HT1080 (cell line): Measurements from ENCODE around the gene NAB2. TPM values are rescaled to one million over a fixed set of nuclear protein-coding genes. Genes with fewer than 3 reads are reported as not detected.

Source experiments
- DNase-seq: peaks from one replicate; pipeline ENCODE4 v3.0.0-alpha.2; 2015; ENCODE audit warnings: low read depth
- total RNA-seq: library from RNA; depleted of rRNA; stranded (reverse); fragments of >200 nt; shearing (Covaris generic); gene quantifications from 2 replicates; pipeline ENCODE4 v1.2.3, GENCODE V29; 2014; rRNA removed

NAB2 gene
- total RNA-seq, 1 experiment from 2014 or later: 27.4 TPM

DNA sequence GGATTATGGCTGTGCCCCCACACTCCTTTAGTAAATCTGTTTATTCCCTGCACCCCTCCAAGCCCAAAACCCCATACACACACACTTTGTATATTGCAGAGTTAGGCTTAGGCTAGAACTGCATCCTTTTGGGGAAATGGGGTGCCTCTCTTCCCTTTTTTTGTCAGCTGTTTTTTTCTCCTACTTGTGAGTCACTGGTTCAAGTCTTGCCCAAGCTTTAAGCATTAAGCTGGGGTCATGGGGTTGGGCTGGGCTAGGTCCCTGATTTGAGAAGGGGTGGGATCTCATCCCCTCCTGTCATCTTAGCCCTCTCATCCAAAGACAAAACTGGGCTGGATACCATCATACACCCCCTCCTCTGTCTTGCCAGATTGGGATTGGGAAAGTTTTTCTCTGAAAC lies 41.0 kb downstream of the NAB2 start:
- no peak for DNase-seq

DNA sequence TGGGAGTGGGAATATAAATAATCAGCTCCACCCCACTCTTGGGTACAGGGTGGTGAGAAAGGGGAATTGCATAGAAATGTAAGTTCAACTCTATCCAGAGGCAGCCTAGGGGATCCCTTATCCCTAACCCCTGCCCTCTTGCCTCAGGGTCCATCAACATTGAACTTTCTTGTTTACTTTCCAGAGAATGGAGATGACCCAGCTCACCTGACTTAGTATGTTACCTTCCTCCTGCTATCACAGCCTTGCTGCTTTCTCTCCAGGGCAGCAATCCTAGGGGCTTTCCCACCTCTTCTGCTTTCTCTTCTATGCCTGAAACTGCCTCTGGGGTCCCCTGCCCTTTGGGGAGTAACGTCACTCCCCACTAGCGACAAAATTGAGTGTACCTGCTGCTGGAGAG lies 42.0 kb downstream of the NAB2 start:
- no peak for DNase-seq

DNA sequence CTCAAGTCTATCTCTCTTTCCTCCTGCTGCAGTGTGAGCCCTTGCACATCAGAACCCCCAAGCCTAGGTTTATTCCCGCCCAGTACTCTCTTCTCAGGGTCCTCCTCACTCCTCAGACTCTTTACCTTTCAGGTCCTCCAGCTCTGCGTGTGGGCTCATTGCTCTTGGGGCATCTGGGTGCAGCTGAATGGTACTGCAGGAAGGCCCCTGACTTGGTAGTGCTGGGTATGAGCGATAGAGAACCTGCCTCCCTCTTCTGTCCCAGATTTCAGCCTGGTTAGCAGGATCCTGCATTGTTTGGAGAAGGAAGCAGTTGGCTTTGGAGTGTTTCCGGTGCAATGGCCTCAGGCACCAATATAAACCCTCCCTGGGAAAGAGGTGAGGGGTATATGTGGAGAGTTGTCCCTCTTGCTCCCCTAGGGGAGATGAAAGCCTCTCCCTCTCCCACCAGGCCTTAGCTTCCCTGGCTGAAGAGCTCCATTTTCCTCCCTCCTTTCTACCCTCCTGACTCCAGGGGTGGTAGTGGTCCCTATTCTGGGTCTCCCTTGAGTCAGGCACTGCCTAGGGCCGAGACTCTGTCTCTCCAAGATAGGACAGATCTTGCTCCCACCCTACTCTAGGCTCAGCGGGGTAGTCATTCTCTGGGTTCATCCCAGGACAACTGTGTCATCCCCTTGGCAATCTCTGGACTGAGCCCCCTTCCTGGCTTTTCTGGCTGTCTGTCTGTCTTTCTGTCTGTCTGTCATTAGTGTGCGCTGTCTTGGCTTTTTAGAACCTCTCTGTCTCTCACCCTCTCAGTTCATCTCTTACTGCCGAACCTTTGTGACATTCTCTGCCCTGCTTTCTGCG lies 43.2 kb downstream of the NAB2 start:
- no peak for DNase-seq

DNA sequence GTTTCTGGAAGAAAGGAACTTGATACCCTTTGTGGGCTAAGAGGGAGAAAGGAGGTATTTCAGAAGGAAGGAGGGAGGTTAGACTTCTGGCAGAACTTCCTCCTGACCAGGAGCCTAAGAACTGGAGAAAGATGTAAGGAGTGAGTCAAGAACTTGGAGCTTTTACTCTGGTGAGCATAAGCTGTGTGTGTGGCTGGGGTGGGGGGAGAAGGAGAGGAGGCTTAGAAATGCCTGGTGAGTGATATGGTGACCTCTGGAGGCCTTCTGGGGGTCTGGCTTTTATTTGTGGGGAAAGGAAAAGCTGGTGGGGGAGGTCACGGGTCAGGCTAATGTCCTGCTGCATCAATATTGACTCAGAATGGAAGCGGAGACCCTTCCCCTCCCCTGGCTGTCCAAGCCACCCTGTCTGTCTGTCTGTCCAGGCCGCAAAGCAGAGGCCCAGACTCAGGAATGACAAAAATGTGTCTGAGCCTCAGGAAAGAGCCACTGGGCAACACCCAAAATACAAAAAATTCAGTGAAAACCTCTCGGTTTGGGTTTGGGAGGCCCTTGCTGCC lies 44.2 kb downstream of the NAB2 start:
- no peak for DNase-seq

DNA sequence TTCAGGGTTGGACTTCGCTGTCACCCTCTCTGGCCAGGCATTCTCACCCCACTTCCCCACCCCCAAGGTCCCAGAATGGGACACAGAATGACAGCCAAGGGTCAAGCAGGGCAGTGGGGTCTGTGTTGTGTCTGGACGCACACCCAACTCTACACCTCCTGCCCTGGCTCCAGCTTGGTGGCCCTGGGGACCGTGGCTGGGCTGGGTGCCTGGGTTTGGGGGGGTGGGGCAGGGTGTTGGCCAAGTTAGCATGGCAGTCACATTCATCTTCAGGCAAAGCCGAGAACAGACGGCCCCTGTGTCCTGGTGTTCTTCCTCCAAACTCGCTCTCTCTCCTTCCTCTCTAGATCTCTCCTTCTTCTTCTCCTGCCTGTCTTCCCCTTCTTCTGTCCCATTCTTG lies 45.0 kb downstream of the NAB2 start:
- DNase-seq: no peak

DNA sequence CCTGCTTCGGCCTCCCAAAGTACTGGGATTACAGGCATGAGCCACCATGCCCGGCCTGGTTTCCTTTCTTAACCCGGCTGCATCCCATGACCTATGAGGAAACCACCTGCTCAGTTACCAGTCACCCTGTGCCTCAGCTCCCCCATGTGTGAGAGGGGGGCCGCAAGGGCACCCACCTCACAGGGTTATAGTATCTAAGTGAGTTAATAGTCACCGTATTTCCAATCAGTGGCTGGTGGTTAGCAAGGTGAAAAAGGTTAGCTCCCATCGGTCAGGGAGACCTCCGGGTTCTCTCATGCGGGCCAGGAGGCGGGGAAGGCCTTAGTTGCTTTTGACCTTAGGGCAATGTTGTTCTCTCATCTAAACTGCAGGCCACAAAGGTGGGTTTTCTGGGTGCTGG lies 46.0 kb downstream of the NAB2 start:
- DNase-seq: no peak

DNA sequence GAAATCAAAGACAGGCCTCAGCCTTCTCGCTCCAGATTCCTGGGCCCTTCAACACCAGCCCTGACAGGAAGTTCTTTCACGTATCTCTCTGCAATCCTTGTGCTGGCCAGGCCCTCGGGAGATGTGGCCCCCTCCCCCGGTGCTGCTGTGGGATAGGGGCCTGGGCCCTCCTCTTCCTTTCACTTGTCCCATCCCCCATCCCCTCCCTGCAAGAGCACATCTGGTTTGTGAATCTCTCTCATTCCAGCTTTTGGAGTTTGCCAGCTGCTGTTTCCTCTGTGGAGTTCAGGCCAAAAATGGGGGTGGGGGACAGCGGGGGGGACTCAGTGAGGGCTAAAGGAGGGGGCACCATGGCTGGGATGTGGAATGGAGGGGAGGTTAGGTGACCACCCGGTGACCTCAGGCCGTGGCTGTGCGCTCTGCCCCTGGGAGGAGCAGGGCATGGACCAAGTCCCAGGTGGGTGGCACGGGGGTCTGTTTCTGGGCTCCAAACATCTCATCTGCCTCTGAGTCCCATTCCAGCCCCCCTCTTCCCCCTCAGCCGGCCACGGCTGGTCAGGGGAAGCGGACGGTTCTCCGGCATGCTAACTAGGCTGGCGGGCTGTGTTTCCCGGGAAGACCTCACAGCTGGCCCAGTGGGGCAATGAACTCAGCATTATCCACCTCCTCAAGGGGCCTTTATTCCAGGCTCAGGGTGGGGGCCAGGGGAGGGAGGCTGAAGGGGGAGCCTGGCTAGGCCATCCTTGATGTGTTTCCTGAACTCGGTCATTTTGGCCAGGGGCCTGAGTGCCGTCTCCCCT lies 46.8 kb downstream of the NAB2 start:
- DNase-seq: no peak

DNA sequence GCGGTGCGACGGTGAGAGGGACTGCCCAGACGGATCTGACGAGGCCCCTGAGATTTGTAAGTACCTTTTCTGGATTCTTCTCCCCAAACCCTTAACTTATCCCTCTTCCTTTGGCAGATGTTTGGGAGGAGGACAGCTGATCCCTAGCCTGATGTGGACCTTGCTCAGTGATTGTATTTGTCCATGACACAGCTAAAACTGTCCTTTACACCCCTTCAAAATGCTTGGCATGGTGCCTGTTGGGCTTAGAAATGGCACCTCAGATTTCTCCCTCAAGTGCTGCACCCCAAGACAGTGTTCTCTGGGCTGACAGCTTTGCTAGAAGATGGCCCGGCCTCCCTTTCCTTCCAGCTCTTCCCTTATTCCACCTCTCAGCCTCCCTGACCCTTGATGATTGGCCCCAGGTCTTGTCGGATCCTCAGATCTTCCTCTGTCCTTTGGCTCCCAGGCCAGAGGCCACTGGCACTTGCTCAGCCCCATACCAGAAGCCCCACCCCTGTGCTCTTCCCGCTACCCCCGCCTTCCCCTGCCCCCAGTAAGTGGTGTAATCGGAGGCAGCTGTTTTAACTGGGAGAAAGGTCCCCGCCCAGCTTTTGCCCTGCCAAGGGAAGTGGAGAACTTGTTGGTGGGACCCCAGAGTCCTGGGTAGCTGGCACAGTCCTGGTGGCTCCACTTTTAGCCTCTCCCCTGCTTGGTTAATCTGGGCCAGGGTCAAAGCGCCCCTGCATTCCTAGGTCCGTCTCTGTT lies 49.8 kb downstream of the NAB2 start:
- no peak for DNase-seq

DNA sequence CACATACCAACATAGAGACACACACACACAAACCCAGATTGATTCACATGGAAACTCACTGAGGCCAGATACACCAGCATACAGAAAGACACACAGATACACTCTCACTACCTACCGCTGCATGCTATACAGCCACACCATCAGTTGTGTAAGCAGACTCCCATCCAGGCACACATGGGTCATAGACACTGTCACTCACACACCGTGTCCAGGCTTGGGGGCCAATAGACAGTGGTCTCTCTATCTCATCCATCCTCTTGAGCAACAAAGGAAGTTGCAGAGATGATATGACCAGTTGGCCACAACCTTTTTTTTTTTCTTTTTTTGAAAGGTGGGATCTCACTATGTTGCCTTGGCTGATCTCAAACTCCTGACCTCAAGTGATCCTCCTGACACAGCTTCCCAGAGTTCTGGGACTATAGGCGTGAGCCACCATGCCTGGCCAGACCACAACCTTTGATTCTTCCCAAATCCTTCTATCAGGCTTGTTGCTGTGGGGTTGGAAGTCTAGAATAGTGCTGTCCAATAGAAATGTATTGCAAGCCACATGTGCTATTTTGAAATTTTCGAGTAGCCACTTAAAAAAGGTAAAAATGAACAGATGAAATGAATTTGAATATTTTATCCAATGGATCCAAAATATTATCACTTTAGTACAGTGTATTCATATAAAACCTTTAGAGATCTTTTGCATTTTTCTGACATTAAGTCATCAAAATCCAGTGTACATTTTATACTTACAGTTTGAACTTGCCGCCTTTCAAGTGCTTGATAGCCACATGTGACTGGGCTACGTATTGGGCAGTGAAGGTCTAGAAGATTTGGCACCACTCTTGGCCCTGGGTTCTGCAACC lies 51.1 kb downstream of the NAB2 start:
- DNase-seq: no peak

DNA sequence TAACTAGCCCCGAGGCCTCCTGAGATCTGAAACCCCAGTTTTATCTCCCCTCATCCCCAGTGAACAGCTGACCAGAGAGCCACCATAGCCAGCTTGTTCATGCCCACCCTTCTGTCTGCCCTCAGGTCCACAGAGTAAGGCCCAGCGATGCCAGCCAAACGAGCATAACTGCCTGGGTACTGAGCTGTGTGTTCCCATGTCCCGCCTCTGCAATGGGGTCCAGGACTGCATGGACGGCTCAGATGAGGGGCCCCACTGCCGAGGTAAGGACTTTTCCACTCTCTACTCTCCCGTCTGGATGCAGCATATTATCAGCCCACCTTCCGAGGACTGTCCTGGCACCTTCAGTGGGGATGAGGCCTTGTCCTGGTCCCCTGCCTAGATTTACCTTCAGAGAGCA lies 52.3 kb downstream of the NAB2 start:
- DNase-seq: no peak

DNA sequence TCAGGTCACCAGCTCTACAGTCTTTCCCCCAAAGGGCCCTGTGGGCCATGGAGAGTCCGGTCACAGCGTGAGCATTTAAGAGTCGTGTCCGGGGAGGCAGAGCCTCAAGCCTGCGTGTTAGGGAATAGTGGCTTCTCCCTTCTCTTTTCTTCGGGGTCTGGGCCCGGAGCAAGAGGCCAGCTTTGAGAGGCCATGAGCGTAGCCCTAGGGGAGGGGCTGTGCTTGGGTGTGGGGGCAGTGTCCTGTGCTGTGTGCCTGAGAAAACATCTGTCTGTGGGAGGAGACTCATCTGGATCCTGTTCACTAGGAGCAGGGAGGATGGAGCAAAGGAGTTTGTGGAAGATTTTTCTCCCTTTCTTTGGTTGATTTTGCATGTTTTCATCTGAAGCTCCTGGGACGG lies 53.2 kb downstream of the NAB2 start:
- no peak for DNase-seq

DNA sequence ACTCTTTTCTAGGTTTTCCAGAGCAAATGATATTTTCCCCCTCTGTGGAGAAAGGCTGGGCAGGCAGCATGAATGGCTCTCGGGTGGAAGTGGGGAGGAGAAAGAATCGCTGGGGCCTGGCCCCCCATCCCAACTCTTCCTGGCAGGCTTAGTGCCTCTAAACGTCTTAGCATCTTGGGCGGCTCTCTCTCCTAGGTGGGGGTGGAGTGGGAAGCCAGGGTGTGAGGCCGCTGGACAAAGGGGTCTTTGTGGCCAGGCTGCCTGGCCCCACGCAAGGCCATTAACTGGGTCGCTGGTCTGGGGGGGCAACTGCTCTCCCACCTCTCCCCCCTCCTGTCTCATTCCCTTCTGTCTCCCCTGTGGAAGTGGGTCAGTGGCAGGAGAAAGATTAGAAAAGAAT lies 53.8 kb downstream of the NAB2 start:
- no peak for DNase-seq

DNA sequence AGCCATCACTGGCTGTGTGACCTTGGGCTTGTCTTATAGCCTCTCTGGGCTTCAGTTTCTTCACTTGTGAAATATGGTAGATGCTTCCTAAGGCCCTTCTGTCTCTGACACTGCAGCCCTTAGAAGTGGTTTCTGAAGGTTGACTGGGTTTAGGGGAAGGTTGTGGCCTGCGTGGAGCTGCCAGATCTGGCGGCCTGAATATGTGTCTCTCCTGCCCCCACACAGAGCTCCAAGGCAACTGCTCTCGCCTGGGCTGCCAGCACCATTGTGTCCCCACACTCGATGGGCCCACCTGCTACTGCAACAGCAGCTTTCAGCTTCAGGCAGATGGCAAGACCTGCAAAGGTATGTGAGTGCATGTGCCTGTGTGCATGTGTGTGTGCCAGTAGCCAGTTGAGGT lies 54.5 kb downstream of the NAB2 start:
- DNase-seq: no peak

Other genes with a start within 250 kb of the NAB2 start
- gene SDR9C7, start 154.7 kb upstream of the NAB2 start, total RNA-seq: not detected in 2 replicates
- gene RDH16, start 131.5 kb upstream of the NAB2 start, total RNA-seq: not detected in 2 replicates
- gene ZBTB39, start 82.6 kb upstream of the NAB2 start, total RNA-seq: 5.0 and 6.9 TPM in 2 replicates
- not detected in 2 replicates for gene TAC3, start 72.6 kb upstream of the NAB2 start, total RNA-seq
- gene MYO1A, start 39.0 kb upstream of the NAB2 start, total RNA-seq: not detected in 2 replicates
- 19.0 and 23.3 TPM in 2 replicates for gene NEMP1, start 10.3 kb upstream of the NAB2 start, total RNA-seq
- 107 and 118 TPM in 2 replicates for gene STAT6, start 22.2 kb downstream of the NAB2 start, total RNA-seq
- gene LRP1, start 39.4 kb downstream of the NAB2 start, total RNA-seq: 12.5 and 14.8 TPM in 2 replicates
- not detected in 2 replicates for gene LRP1-AS, start 58.5 kb downstream of the NAB2 start, total RNA-seq
- 11.9 and 17.1 TPM in 2 replicates for gene NXPH4, start 127.7 kb downstream of the NAB2 start, total RNA-seq
- 263 and 293 TPM in 2 replicates for gene SHMT2, start 140.6 kb downstream of the NAB2 start, total RNA-seq
- gene STAC3, start 162.1 kb downstream of the NAB2 start, total RNA-seq: 0.10 and 0.27 TPM in 2 replicates